ENCODE results near the gene CLP1.

The CLP1 gene

GRCh38 chr11:57641011-57641807, 16.4 kb upstream of the CLP1 start:
- DNase-seq (ENCODE audit: low read depth): no peak

GRCh38 chr11:57643802-57644201, 13.8 kb upstream of the CLP1 start:
- DNase-seq (ENCODE audit: low read depth): no peak

- peak; percentile 66 for DNase-seq (ENCODE audit: low read depth)
Observed at GRCh38 chr11:57644748-57645688, 12.5 kb upstream of the CLP1 start.

- no peak for DNase-seq (ENCODE audit: low read depth)
Observed at GRCh38 chr11:57645689-57646085, 11.9 kb upstream of the CLP1 start.

- DNase-seq (ENCODE audit: low read depth): no peak
Observed at GRCh38 chr11:57646194-57646798, 11.3 kb upstream of the CLP1 start.

- no peak for DNase-seq (ENCODE audit: low read depth)
Observed at GRCh38 chr11:57646799-57647303, 10.7 kb upstream of the CLP1 start.

- no peak for DNase-seq (ENCODE audit: low read depth)
Observed at GRCh38 chr11:57647372-57647771, 10.2 kb upstream of the CLP1 start.

- no peak for DNase-seq (ENCODE audit: low read depth)
Observed at GRCh38 chr11:57647960-57648800, 9.4 kb upstream of the CLP1 start.

- DNase-seq (ENCODE audit: low read depth): no peak
Observed at GRCh38 chr11:57648801-57649735, 8.5 kb upstream of the CLP1 start.

GRCh38 chr11:57649826-57650738, 7.5 kb upstream of the CLP1 start, which contains the start of gene YPEL4:
YPEL4 (minus strand) TSS chr11:57649912; CDS start chr11:57647107, 2,805 bp downstream.
- peak; percentile 72 for DNase-seq (ENCODE audit: low read depth)

- DNase-seq (ENCODE audit: low read depth): no peak
Observed at GRCh38 chr11:57650739-57651090, 6.8 kb upstream of the CLP1 start.

- no peak for DNase-seq (ENCODE audit: low read depth)
Observed at GRCh38 chr11:57651408-57651807, 6.2 kb upstream of the CLP1 start.

- DNase-seq (ENCODE audit: low read depth): peak; percentile 25
Observed at GRCh38 chr11:57652230-57652629, 5.3 kb upstream of the CLP1 start.

- no peak for DNase-seq (ENCODE audit: low read depth)
Observed at GRCh38 chr11:57652662-57653061, 4.9 kb upstream of the CLP1 start.

GRCh38 chr11:57653163-57653562, 4.4 kb upstream of the CLP1 start:
- DNase-seq (ENCODE audit: low read depth): no peak

GRCh38 chr11:57656885-57657193, 723 bp upstream of the CLP1 start:
- no peak for DNase-seq (ENCODE audit: low read depth)

- no peak for DNase-seq (ENCODE audit: low read depth)
Observed at GRCh38 chr11:57658023-57658361, 430 bp downstream of the CLP1 start.

- no peak for DNase-seq (ENCODE audit: low read depth)
Observed at GRCh38 chr11:57659669-57660068, 2.1 kb downstream of the CLP1 start.

- DNase-seq (ENCODE audit: low read depth): no peak
Observed at GRCh38 chr11:57662893-57663292, 5.3 kb downstream of the CLP1 start.

GRCh38 chr11:57663975-57664374, 6.4 kb downstream of the CLP1 start:
- no peak for DNase-seq (ENCODE audit: low read depth)
